Neutrophil (primary cell): ENCODE measurements around the gene SV2B.

Experiments
- H3K27ac ChIP-seq: fragments of 200-600 bp; sonication (generic); 2 replicates; pipeline ENCODE4 v1.5.1; 2016; ENCODE audit warnings: mild to moderate bottlenecking, moderate library complexity
- H3K27me3 ChIP-seq: fragments of 200-600 bp; sonication (generic); 2 replicates; pipeline ENCODE4 v1.6.0; 2016; ENCODE audit warnings: mild to moderate bottlenecking
- H3K36me3 ChIP-seq: fragments of 200-600 bp; sonication (generic); 2 replicates; pipeline ENCODE4 v1.5.1; 2017
- H3K4me1 ChIP-seq, 2 experiments: fragments of 200-600 bp in 1 of 2; sonication (generic) in 1 of 2; 1 replicate in 1 of 2; 2 replicates in 1 of 2; pipeline versions ENCODE4 v1.5.1 to v1.6.1; 2013 to 2016; ENCODE audit warnings: low read depth in 1 of 2, low read length in 1 of 2, mild to moderate bottlenecking in 1 of 2, moderate library complexity in 1 of 2; ENCODE audit not compliant: control insufficient read depth in 1 of 2, insufficient read depth in 1 of 2
- H3K4me3 ChIP-seq, 2 experiments: fragments of 200-600 bp in 1 of 2; sonication (generic) in 1 of 2; 1 replicate in 1 of 2; 2 replicates in 1 of 2; pipeline ENCODE4 v1.5.1; 2013 to 2016; ENCODE audit warnings: low read depth in 1 of 2, low read length in 1 of 2, mild to moderate bottlenecking in 1 of 2, moderate library complexity in 1 of 2
- H3K9me3 ChIP-seq: fragments of 200-600 bp; sonication (generic); 2 replicates; pipeline ENCODE4 v1.5.1; 2016
- TF ChIP-seq, protein P1 (sequence below): fragments of 200-600 bp; sonication (generic); IDR thresholded peaks from 2 replicates; pipeline ENCODE4 v1.5.1; 2016; ENCODE audit warnings: antibody characterized with exemption

Gene SV2B

DNA sequence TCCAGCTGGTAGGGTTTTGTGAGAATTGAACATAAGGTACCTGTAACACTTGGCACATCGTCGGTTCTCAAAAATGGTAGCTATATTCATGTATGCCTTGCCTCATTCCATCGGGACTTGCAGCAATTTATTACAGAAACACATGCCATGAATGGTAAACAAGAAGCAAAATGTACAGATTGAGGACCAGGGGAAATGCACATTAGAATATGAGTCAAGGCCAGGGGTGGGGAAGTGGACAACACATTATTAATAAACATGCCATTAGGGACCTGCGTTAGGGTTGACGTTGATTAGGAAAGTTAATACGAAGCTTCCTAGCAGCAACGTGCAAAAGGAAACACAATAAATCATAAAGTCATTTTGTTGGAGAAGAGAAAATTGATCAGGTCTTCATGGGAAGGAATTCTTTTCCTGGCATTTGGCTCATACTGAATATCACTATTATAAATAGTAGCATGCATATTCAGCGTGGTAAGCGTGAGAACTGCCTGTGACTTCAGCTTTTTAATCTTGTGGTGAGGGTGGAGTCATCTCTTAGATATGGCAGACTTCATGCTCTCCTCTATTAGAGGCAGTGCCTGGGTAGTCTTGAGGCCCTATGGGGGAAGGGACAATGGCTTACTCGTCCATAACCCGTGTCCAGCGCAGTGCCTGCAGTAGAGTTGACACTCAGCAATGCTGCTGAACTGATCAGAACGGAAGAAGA lies 184.9 kb downstream of the SV2B start:
- H3K9me3 ChIP-seq = no peaks in the 10 kb centered on the region
- TF ChIP-seq, protein P1, sequence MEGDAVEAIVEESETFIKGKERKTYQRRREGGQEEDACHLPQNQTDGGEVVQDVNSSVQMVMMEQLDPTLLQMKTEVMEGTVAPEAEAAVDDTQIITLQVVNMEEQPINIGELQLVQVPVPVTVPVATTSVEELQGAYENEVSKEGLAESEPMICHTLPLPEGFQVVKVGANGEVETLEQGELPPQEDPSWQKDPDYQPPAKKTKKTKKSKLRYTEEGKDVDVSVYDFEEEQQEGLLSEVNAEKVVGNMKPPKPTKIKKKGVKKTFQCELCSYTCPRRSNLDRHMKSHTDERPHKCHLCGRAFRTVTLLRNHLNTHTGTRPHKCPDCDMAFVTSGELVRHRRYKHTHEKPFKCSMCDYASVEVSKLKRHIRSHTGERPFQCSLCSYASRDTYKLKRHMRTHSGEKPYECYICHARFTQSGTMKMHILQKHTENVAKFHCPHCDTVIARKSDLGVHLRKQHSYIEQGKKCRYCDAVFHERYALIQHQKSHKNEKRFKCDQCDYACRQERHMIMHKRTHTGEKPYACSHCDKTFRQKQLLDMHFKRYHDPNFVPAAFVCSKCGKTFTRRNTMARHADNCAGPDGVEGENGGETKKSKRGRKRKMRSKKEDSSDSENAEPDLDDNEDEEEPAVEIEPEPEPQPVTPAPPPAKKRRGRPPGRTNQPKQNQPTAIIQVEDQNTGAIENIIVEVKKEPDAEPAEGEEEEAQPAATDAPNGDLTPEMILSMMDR = no peak

DNA sequence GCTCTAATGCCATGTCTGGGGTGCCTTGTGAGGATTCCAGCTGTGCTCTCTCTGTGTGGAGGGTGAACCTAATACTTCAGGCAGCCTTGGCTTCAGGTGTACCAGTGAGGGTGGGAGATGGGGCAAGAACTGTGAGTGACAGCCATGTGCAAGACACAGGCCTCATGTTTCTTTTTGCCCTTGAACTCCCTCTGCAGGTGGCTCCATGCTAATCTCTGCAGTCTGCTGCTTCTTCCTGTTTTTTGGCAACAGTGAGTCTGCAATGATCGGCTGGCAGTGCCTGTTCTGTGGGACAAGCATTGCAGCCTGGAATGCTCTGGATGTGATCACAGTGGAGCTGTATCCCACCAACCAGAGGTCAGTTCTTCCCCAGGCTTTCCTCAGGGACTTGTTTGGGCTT lies 189.3 kb downstream of the SV2B start:
- no peak overlapping the region for H3K4me3 ChIP-seq
- no peak overlapping the region for H3K27ac ChIP-seq
- TF ChIP-seq, protein P1 = no peak
- H3K4me1 ChIP-seq = no peaks in the 10 kb centered on the region
- H3K9me3 ChIP-seq = no peaks in the 10 kb centered on the region
- peaks cover 4% of the 10 kb centered on the region for H3K27me3 ChIP-seq
- H3K36me3 ChIP-seq = no peaks in the 10 kb centered on the region

More for the DNA sequence above, 184.9 kb downstream of the SV2B start:
- no peak overlapping the region for H3K4me3 ChIP-seq
- H3K27ac ChIP-seq = no peak overlapping the region
- H3K36me3 ChIP-seq = no peaks in the 10 kb centered on the region
- H3K4me1 ChIP-seq = no peaks in the 10 kb centered on the region
- H3K27me3 ChIP-seq = no peaks in the 10 kb centered on the region

DNA sequence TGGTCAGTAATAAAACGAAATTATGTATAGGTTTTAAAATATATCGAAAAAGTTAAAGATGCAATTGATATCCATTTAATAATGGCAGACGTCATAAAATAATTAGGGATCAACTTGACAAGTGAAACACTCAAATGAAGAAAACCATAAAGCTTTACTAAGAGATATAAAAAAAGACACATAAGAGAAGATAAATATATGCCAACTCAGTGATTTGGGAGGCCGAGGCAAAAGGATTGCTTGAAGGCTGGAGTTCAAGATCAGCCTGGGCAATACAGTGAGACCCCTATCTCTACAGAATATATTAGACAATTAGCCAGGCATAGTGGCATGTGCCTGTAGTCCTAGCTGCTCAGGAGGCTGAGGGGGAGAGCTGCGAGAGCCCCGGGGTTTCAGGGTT lies 190.5 kb downstream of the SV2B start:
- Histone ChIP-seq H3K4me1 (no peaks in the 10 kb centered on the region), H3K27me3 (peaks cover 4% of the 10 kb centered on the region), H3K27ac (no peak overlapping the region), H3K36me3 (no peaks in the 10 kb centered on the region), H3K4me3 (no peak overlapping the region), H3K9me3 (no peaks in the 10 kb centered on the region)
- TF ChIP-seq, protein P1 = no peak

GRCh38 chr15:91291673-91292072 lies 191.6 kb downstream of the SV2B start:
- no peaks in the 10 kb centered on the region for H3K9me3 ChIP-seq

GRCh38 chr15:91294344-91294743 lies 194.3 kb downstream of the SV2B start:
- no peak overlapping the region for H3K4me3 ChIP-seq
- H3K27ac ChIP-seq = no peak overlapping the region
- H3K36me3 ChIP-seq = no peaks in the 10 kb centered on the region
- peaks cover 4% of the 10 kb centered on the region for H3K27me3 ChIP-seq
- no peaks in the 10 kb centered on the region for H3K4me1 ChIP-seq
- TF ChIP-seq, protein P1 = no peak
- no peaks in the 10 kb centered on the region for H3K9me3 ChIP-seq

More at GRCh38 chr15:91291673-91292072, 191.6 kb downstream of the SV2B start:
- TF ChIP-seq, protein P1 = no peak
- no peaks in the 10 kb centered on the region for H3K36me3 ChIP-seq
- no peak overlapping the region for H3K4me3 ChIP-seq
- H3K27me3 ChIP-seq = peaks cover 4% of the 10 kb centered on the region
- H3K27ac ChIP-seq = no peak overlapping the region
- no peaks in the 10 kb centered on the region for H3K4me1 ChIP-seq
